Left ventricle myocardium superior (tissue), 1 donor: ENCODE measurements around the gene RNF151. TPM values are rescaled to one million over a fixed set of nuclear protein-coding genes. Genes with fewer than 3 reads are reported as not detected.
"Not testable (repeated sequence)": the region's sequence is repeated elsewhere in the genome, so short reads cannot be mapped to it uniquely, and the experiment has no call there.

Experiments
- ATAC-seq: fragments of 200-7000 bp; cut with Tn5 transposase; one replicate; pipeline ENCODE4 v1.9.1; 2020; ENCODE audit warnings: mild to moderate bottlenecking, moderate library complexity
- DNase-seq: peaks from one replicate; pipeline ENCODE4 v3.0.0-alpha.2; 2020
- intact Hi-C: fragments of 100-400 bp; cut with micrococcal nuclease; formaldehyde crosslinking; loops from one replicate; pipeline ENCODE4 v1.11.0; 2022
- total RNA-seq: library from RNA; stranded (reverse); fragmentation: NEBNext Ultra II Directional; extraction: Animal tissue kit (Norgen Biotek cat#: 25700); gene quantifications from one replicate; pipeline ENCODE4 v1.2.1, GENCODE V29; 2021
- donor health status: DM: no; HTN: yes; CAD: no; lungs with severe emphysema.

The RNF151 gene
- total RNA-seq, 1 donor from 2014 or later: not detected

DNA sequence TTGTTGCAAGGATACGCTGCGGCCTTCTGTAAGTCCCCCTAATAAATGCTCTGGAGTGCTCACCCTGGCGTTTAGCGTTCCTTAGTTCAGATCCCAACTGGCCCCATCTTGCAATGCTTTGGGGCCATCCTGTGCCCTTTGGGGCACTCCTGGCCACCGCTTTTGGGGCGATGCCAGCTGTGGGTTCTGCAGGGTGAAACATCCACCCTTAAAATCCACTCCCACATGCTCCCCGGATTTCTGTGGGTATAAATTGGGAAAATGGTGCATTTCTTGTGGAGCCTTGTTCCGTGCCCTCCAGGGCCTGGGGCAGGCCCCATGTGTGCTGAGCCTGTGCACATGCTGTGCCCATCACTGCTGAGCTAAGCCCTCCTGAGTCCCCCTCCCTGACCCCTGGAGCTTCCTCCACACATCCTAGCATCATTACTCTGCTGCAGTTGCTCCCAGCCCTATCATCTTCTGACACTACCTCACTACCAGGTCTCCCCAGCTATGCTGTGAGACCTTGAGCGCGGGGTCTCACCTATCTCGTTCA, 29.6 kb upstream of the RNF151 start:
- DNase-seq (no peak), ATAC-seq (no peak)
- intact Hi-C loops: loop anchor here (10.0 kb wide), 1 partner anchor 72 kb away; no protein-coding TSS in a partner anchor

DNA sequence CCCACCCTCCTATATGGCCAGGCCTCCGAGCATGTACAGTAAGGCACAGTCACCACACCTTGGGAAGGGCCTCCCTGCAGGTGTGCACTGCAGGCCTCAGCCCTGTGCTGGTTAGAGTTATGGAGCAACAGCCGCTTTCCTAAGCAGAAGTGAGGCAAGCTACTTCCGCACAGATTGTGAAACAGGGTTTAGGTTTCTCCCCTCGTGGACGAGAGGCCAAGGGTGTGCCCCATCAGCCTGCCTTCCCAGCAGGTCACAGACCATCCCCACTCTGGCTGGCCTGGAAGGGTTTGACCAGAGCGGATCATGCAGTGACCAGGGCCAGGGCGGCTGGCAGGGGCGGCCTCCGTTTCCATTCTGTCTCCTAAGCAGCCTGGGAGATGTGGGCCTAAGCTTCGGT, 28.3 kb upstream of the RNF151 start:
- no peak for ATAC-seq

GRCh38 chr16:1938910-1939309, 27.7 kb upstream of the RNF151 start:
- intact Hi-C loops: loop anchor here (10.0 kb wide), 1 partner anchor 74 kb away; no protein-coding TSS in a partner anchor
- ATAC-seq (no peak), DNase-seq (no peak)

More for the DNA sequence above, 28.3 kb upstream of the RNF151 start:
- DNase-seq: no peak
- intact Hi-C loops: loop anchor here (10.0 kb wide), 1 partner anchor 74 kb away; no protein-coding TSS in a partner anchor

DNA sequence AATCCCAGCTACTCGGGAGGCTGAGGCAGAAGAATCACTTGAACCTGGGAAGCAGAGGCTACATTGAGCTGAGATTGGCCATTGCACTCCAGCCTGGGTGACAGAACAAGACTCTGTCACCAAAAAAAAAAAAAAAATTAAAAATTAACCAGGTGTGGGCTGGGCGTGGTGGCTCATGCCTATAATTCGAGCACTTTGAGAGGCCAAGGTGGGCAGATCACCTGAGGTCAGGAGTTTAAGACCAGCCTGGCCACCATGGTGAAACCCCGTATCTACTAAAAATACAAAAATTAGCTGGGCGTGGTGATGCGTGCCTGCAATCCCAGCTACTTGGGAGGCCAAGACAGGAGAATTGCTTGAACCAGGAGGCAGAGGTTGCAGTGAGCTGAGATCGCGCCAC, 26.8 kb upstream of the RNF151 start:
- intact Hi-C loops: loop anchor here (10.0 kb wide), 1 partner anchor 75 kb away; no protein-coding TSS in a partner anchor
- ATAC-seq, DNase-seq: not testable (repeated sequence)

- no peak for ATAC-seq
- no peak for DNase-seq
- intact Hi-C loops: no loop called here
Observed at GRCh38 chr16:1940273-1941161, 26.1 kb upstream of the RNF151 start.

- intact Hi-C loops: no loop called here
- DNase-seq: no peak
- no peak for ATAC-seq
Observed at GRCh38 chr16:1941162-1942046, 25.3 kb upstream of the RNF151 start.

DNA sequence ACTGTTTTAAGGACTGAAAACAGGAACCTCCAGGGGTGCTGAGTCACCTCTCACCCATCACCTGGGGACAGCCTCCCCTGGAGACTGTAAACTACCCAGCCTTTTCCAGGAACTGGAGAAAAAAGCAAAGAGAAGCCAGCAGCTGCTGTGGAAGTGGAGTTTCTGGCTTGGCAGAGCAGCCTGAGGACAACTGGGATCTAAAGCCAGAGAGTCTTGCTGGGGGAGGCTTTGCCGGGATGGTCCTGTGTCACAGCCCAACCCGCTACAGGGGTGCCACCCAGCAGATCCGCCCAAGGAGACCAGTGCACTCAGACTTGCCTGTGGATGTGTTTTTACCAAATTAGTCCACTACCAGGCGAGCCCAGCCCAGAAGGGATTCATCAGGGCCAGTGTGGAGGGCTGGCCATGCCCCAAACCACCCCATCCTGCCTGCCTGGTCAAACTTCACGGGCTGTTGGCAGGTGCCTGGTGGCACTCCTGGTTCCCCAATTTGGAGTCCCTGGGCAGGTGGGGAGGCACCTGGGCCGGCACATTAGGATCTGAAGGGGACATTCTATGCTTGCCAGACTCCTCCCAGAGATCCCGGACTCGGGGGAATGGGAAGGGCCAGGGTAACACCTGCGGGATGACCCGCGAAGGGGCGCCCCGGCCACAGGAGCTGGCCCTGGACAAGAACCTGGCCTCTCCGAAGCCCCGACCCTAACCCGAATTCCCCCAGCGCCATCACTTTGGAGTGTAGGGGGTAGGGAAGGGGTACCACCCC, 24.4 kb upstream of the RNF151 start:
- ATAC-seq (peak; percentile 7), DNase-seq (peak; percentile 44)
- intact Hi-C loops: no loop called here

- peak; percentile 91 for ATAC-seq
- intact Hi-C loops: no loop called here
- peak; percentile 100 for DNase-seq
Observed at GRCh38 chr16:1942810-1943726, 23.6 kb upstream of the RNF151 start, which contains the start of gene MSRB1. TSS of gene MSRB1 (minus strand) at chr16:1943199. CDS start at chr16:1943156, 43 bp downstream.

DNA sequence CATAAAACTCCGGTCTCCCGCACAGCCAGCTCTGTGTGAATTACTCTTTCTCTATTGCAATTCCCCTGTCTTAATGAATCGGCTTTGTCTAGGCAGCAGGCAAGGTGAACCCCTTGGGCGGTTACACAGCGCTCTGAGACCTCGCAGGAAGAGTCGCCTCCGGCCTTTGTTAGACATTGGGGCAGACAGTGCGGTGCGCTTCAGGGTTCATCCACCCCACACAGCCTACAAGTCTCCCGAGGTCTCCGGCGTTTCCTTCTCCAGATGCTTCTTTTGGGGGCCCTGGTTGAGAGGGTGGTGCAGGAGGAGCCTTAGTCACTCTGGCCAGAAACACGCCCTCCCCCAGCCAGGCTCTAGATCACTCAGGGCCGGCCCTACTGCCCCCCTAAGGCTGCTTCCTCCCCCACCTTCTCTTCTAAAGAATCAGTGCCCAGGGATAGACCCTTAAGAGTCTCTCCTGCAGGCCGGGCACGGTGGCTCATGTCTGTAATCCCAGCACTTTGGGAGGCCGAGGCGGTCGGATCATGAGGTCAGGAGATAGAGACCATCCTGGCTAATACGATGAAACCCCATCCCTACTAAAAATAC, 21.9 kb upstream of the RNF151 start:
- intact Hi-C loops: no loop called here
- ATAC-seq (no peak), DNase-seq (no peak)

- ATAC-seq: no peak
- intact Hi-C loops: no loop called here
- DNase-seq: no peak
Observed at GRCh38 chr16:1945559-1946391, 20.9 kb upstream of the RNF151 start.

GRCh38 chr16:1946495-1947368, 19.9 kb upstream of the RNF151 start:
- ATAC-seq (no peak), DNase-seq (no peak)
- intact Hi-C loops: no loop called here

- ATAC-seq: no peak
- no peak for DNase-seq
- intact Hi-C loops: no loop called here
Observed at GRCh38 chr16:1947369-1947670, 19.3 kb upstream of the RNF151 start.

DNA sequence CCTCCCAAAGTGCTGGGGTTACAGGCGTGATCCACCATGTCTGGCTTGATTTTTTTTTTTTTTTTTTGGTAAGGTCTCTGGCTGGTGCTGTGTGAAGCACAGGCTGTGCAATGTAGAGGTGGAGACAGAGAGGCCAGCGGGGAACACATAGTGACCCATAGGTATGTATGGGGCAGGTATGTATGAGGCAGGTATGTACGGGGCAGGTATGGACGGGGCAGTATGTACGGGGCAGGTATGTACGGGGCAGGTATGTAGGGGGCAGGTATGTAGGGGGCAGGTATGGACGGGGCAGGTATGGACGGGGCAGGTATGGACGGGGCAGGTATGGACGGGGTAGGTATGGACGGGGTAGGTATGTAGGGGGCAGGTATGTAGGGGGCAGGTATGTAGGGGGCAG, 17.1 kb upstream of the RNF151 start:
- DNase-seq (no peak), ATAC-seq (no peak)
- intact Hi-C loops: no loop called here

DNA sequence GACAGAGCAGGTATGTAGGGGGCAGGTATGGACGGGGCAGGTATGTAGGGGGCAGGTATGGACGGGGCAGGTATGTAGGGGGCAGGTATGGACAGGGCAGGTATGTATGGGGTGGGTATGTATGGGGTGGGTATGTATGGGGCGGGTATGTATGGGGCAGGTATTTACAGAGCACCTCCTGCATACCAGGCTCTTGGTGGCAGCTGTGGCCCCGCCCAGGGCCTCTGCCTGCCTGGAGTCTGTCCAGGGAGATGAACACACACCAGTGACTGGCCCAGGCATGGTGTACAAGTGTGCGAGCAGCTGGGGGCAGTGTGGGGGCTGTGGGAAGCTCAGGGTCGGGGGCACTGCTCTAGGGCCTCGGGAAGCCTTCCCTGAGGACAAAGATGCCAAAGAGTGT, 16.6 kb upstream of the RNF151 start:
- ATAC-seq: peak; percentile 13
- no peak for DNase-seq
- intact Hi-C loops: no loop called here

DNA sequence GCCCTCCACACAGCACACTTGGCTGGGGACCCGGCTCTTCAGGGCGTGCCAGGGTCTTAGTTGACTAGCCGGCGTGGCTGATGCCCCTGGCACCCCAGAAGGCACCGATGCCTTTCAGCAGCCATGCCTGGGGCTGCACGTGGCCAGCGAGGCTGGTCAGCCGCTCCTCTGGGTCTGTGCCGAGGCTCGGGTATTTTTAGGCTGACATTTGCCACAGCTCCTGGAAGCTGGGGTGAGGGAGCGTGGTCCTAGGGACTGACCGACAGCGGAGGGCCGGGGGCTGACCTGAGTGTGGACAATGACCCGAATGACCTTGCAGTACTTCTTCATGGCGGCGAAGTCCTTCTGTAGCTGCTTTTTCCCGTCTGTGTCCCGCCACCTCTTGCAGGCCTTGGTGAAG, 16.1 kb upstream of the RNF151 start:
- peak; percentile 63 for ATAC-seq
- intact Hi-C loops: no loop called here
- DNase-seq: peak; percentile 81

- intact Hi-C loops: no loop called here
- DNase-seq (no peak), ATAC-seq (peak; percentile 23)
Observed at GRCh38 chr16:1953734-1954133, 12.9 kb upstream of the RNF151 start.
